Stimulated activated naive CD8-positive, alpha-beta T cell treated with anti-CD3 and anti-CD28 coated beads, Interleukin-15, Interleukin-2, amounts not matched to agents 100 ng/mL and 50 ng/mL, for 24 hours (primary cell): Measurements from ENCODE around the gene HAX1.
"Not testable (repeated sequence)": the region's sequence is repeated elsewhere in the genome, so short reads cannot be mapped to it uniquely, and the experiment has no call there.

Experiments
- H3K27ac Mint-ChIP-seq: one replicate; pipeline ENCODE4 v1.8.0; 2021; ENCODE audit warnings: mild to moderate bottlenecking, mixed read lengths
- H3K27me3 Mint-ChIP-seq: one replicate; pipeline ENCODE4 v1.8.0; 2021; ENCODE audit warnings: mixed read lengths
- H3K36me3 Mint-ChIP-seq: one replicate; pipeline ENCODE4 v1.8.0; 2021; ENCODE audit warnings: low read depth, mixed read lengths
- H3K4me1 Mint-ChIP-seq: one replicate; pipeline ENCODE4 v1.8.0; 2021; ENCODE audit warnings: low read depth, mixed read lengths
- H3K4me3 Mint-ChIP-seq: one replicate; pipeline ENCODE4 v1.8.0; 2021; ENCODE audit warnings: mild to moderate bottlenecking, mixed read lengths
- H3K9me3 Mint-ChIP-seq: one replicate; pipeline ENCODE4 v1.8.0; 2021; ENCODE audit warnings: mixed read lengths

HAX1 gene

GRCh38 chr1:154307670-154308270 lies 35.3 kb downstream of the HAX1 start:
- not testable (repeated sequence) for H3K4me3 Mint-ChIP-seq, H3K27me3 Mint-ChIP-seq, H3K36me3 Mint-ChIP-seq, H3K9me3 Mint-ChIP-seq
- H3K4me1 Mint-ChIP-seq: peaks cover 32% of the 10 kb centered on the region
- peak overlapping the region; percentile 3 for H3K27ac Mint-ChIP-seq

GRCh38 chr1:154309136-154309535 lies 36.7 kb downstream of the HAX1 start:
- not testable (repeated sequence) for H3K4me3 Mint-ChIP-seq, H3K9me3 Mint-ChIP-seq, H3K27ac Mint-ChIP-seq, H3K27me3 Mint-ChIP-seq, H3K36me3 Mint-ChIP-seq
- peaks cover 32% of the 10 kb centered on the region for H3K4me1 Mint-ChIP-seq

- peaks cover 11% of the 10 kb centered on the region for H3K4me1 Mint-ChIP-seq
- H3K27me3 Mint-ChIP-seq, H3K4me3 Mint-ChIP-seq, H3K36me3 Mint-ChIP-seq, H3K9me3 Mint-ChIP-seq, H3K27ac Mint-ChIP-seq: not testable (repeated sequence)
Observed at GRCh38 chr1:154312229-154313065, 40.0 kb downstream of the HAX1 start.

- peaks cover 7% of the 10 kb centered on the region for H3K27me3 Mint-ChIP-seq
- no peak overlapping the region for H3K27ac Mint-ChIP-seq
- peaks cover 5% of the 10 kb centered on the region for H3K4me1 Mint-ChIP-seq
- H3K4me3 Mint-ChIP-seq: no peak overlapping the region
- H3K9me3 Mint-ChIP-seq: peaks cover 10% of the 10 kb centered on the region
- no peaks in the 10 kb centered on the region for H3K36me3 Mint-ChIP-seq
Observed at GRCh38 chr1:154313066-154313356, 40.6 kb downstream of the HAX1 start.

- not testable (repeated sequence) for H3K27ac Mint-ChIP-seq, H3K36me3 Mint-ChIP-seq, H3K4me3 Mint-ChIP-seq, H3K27me3 Mint-ChIP-seq, H3K4me1 Mint-ChIP-seq
- peaks cover 13% of the 10 kb centered on the region for H3K9me3 Mint-ChIP-seq
Observed at GRCh38 chr1:154314226-154314625, 41.8 kb downstream of the HAX1 start.

GRCh38 chr1:154316704-154317103 lies 44.3 kb downstream of the HAX1 start:
- H3K36me3 Mint-ChIP-seq: no peaks in the 10 kb centered on the region
- no peaks in the 10 kb centered on the region for H3K4me1 Mint-ChIP-seq
- H3K9me3 Mint-ChIP-seq: peaks cover 13% of the 10 kb centered on the region
- H3K4me3 Mint-ChIP-seq: no peak overlapping the region
- H3K27me3 Mint-ChIP-seq: peaks cover 9% of the 10 kb centered on the region
- no peak overlapping the region for H3K27ac Mint-ChIP-seq

GRCh38 chr1:154318386-154318785 lies 46.0 kb downstream of the HAX1 start:
- Mint-ChIP-seq H3K27ac (no peak overlapping the region), H3K36me3 (no peaks in the 10 kb centered on the region), H3K4me1 (no peaks in the 10 kb centered on the region), H3K4me3 (no peak overlapping the region), H3K27me3 (peaks cover 9% of the 10 kb centered on the region), H3K9me3 (peaks cover 13% of the 10 kb centered on the region)

GRCh38 chr1:154320882-154321608 lies 48.6 kb downstream of the HAX1 start, which contains the start of gene AQP10:
AQP10 (plus strand) TSS chr1:154321093; CDS start chr1:154321156, 63 bp downstream.
- no peak within 1 kb of the TSS for H3K27ac Mint-ChIP-seq

GRCh38 chr1:154321609-154321934 lies 49.1 kb downstream of the HAX1 start:
- H3K36me3 Mint-ChIP-seq, H3K27me3 Mint-ChIP-seq, H3K4me3 Mint-ChIP-seq, H3K27ac Mint-ChIP-seq: not testable (repeated sequence)
- peaks cover 10% of the 10 kb centered on the region for H3K9me3 Mint-ChIP-seq
- H3K4me1 Mint-ChIP-seq: peaks cover 15% of the 10 kb centered on the region

More at GRCh38 chr1:154320882-154321608, 48.6 kb downstream of the HAX1 start, which contains the start of gene AQP10:
- H3K36me3 Mint-ChIP-seq: no peaks in the 10 kb centered on the region
- H3K4me3 Mint-ChIP-seq: no peak within 1 kb of the TSS
- H3K4me1 Mint-ChIP-seq: peaks cover 9% of the 10 kb centered on the region
- peaks cover 13% of the 10 kb centered on the region for H3K9me3 Mint-ChIP-seq
- peaks cover 9% of the 10 kb centered on the region for H3K27me3 Mint-ChIP-seq

GRCh38 chr1:154323493-154323892 lies 51.1 kb downstream of the HAX1 start:
- Mint-ChIP-seq H3K27me3 (peaks cover 3% of the 10 kb centered on the region), H3K36me3 (no peaks in the 10 kb centered on the region), H3K9me3 (no peaks in the 10 kb centered on the region), H3K4me1 (peaks cover 33% of the 10 kb centered on the region), H3K27ac (no peak overlapping the region), H3K4me3 (no peak overlapping the region)

GRCh38 chr1:154324241-154324640 lies 51.8 kb downstream of the HAX1 start:
- Mint-ChIP-seq H3K4me3 (peak overlapping the region; percentile 90), H3K27me3 (peaks cover 3% of the 10 kb centered on the region), H3K27ac (peak overlapping the region; percentile 90), H3K9me3 (no peaks in the 10 kb centered on the region), H3K4me1 (peaks cover 38% of the 10 kb centered on the region), H3K36me3 (no peaks in the 10 kb centered on the region)

GRCh38 chr1:154324669-154325582 lies 52.5 kb downstream of the HAX1 start, which contains the start of gene ATP8B2:
ATP8B2 (plus strand) TSS chr1:154325525; CDS start chr1:154328142, 2,617 bp downstream.
- H3K36me3 Mint-ChIP-seq: peaks cover 1% of the 10 kb centered on the region
- H3K9me3 Mint-ChIP-seq: no peaks in the 10 kb centered on the region

More at GRCh38 chr1:154324669-154325582, 52.5 kb downstream of the HAX1 start, which contains the start of gene ATP8B2:
- peak within 1 kb of the TSS; percentile 95 for H3K4me3 Mint-ChIP-seq
- peak within 1 kb of the TSS; percentile 90 for H3K27ac Mint-ChIP-seq
- H3K4me1 Mint-ChIP-seq: peaks cover 45% of the 10 kb centered on the region
- no peaks in the 10 kb centered on the region for H3K27me3 Mint-ChIP-seq
